ENCODE results near the gene DNTT. TPM values are rescaled to one million over a fixed set of nuclear protein-coding genes. Genes with fewer than 3 reads are reported as not detected.
A peak's percentile ranks its signal among the peaks of the same experiment; 100 is the strongest.

DNTT gene
- polyA plus RNA-seq, 1 donor (not counting 4 experiments of a cell fraction or from before 2014, with no cell fraction given): not detected

GRCh38 chr10:96266118-96266770, 38.0 kb upstream of the DNTT start:
- Histone ChIP-seq H3K4me2 (ENCODE audit: control insufficient read depth, extremely low read depth, insufficient read depth, low read depth, low read length) (no peak overlapping the region), H3K9ac (ENCODE audit: control insufficient read depth, extremely low read depth, insufficient read depth, low read length) (no peak overlapping the region), H3K79me2 (ENCODE audit: control insufficient read depth, insufficient read depth, low read length) (no peaks in the 10 kb centered on the region), H3K9me3 (ENCODE audit: control insufficient read depth, low read depth, low read length) (no peaks in the 10 kb centered on the region), H4K20me1 (ENCODE audit: control insufficient read depth, extremely low read depth, insufficient read depth, low read length) (no peaks in the 10 kb centered on the region), H2AFZ (ENCODE audit: control insufficient read depth, low read length) (no peak overlapping the region), H3K27ac (ENCODE audit: control insufficient read depth, insufficient read depth, low read length) (no peak overlapping the region), H3K4me1 (ENCODE audit: control insufficient read depth, extremely low read depth, insufficient read depth, low read length) (peaks cover 15% of the 10 kb centered on the region), H3K4me3 (ENCODE audit: control insufficient read depth in 2 of 3, extremely low read depth in 1 of 3, insufficient read depth in 2 of 3, low read depth in 1 of 3, low read length in 3 of 3) (no peak overlapping the region), H3K9me1 (ENCODE audit: control insufficient read depth, extremely low read depth, insufficient read depth, low read length) (no peaks in the 10 kb centered on the region), H3K27me3 (ENCODE audit: control insufficient read depth, extremely low read depth, insufficient read depth, low read length) (no peaks in the 10 kb centered on the region), H3K36me3 (ENCODE audit: control insufficient read depth in 2 of 2, extremely low read depth in 1 of 2, insufficient read depth in 2 of 2, low read length in 2 of 2) (no peaks in the 10 kb centered on the region)
- FAIRE-seq (no peak), DNase-seq (ENCODE audit: low read depth, low spot score) (no peak)
- TF ChIP-seq EZH2 (IDR thresholded peaks at IDR 0.05; ENCODE audit: low read length): no peak
- TF ChIP-seq, protein P1, sequence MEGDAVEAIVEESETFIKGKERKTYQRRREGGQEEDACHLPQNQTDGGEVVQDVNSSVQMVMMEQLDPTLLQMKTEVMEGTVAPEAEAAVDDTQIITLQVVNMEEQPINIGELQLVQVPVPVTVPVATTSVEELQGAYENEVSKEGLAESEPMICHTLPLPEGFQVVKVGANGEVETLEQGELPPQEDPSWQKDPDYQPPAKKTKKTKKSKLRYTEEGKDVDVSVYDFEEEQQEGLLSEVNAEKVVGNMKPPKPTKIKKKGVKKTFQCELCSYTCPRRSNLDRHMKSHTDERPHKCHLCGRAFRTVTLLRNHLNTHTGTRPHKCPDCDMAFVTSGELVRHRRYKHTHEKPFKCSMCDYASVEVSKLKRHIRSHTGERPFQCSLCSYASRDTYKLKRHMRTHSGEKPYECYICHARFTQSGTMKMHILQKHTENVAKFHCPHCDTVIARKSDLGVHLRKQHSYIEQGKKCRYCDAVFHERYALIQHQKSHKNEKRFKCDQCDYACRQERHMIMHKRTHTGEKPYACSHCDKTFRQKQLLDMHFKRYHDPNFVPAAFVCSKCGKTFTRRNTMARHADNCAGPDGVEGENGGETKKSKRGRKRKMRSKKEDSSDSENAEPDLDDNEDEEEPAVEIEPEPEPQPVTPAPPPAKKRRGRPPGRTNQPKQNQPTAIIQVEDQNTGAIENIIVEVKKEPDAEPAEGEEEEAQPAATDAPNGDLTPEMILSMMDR (optimal IDR thresholded peaks at IDR 0.05 in 1 of 3, IDR thresholded peaks at IDR 0.05 in 1 of 3, conservative IDR thresholded peaks at IDR 0.05 in 1 of 3; ENCODE audit: extremely low read depth in 1 of 3, insufficient read depth in 2 of 3, low read length in 3 of 3): no peak
- dilution Hi-C loops (cut with MboI; ENCODE audit: extremely low pct_ligation_motif_present, low sequenced_read_pairs): no loop called here

GRCh38 chr10:96267234-96267705, 37.0 kb upstream of the DNTT start:
- Histone ChIP-seq H3K4me3 (ENCODE audit: control insufficient read depth in 2 of 3, extremely low read depth in 1 of 3, insufficient read depth in 2 of 3, low read depth in 1 of 3, low read length in 3 of 3) (no peak overlapping the region), H2AFZ (ENCODE audit: control insufficient read depth, low read length) (no peak overlapping the region), H3K4me1 (ENCODE audit: control insufficient read depth, extremely low read depth, insufficient read depth, low read length) (peaks cover 24% of the 10 kb centered on the region), H3K9me1 (ENCODE audit: control insufficient read depth, extremely low read depth, insufficient read depth, low read length) (no peaks in the 10 kb centered on the region), H3K27me3 (ENCODE audit: control insufficient read depth, extremely low read depth, insufficient read depth, low read length) (no peaks in the 10 kb centered on the region), H3K79me2 (ENCODE audit: control insufficient read depth, insufficient read depth, low read length) (no peaks in the 10 kb centered on the region), H3K9ac (ENCODE audit: control insufficient read depth, extremely low read depth, insufficient read depth, low read length) (no peak overlapping the region), H3K4me2 (ENCODE audit: control insufficient read depth, extremely low read depth, insufficient read depth, low read depth, low read length) (peak overlapping the region; percentile 30), H3K27ac (ENCODE audit: control insufficient read depth, insufficient read depth, low read length) (no peak overlapping the region), H4K20me1 (ENCODE audit: control insufficient read depth, extremely low read depth, insufficient read depth, low read length) (no peaks in the 10 kb centered on the region), H3K36me3 (ENCODE audit: control insufficient read depth in 2 of 2, extremely low read depth in 1 of 2, insufficient read depth in 2 of 2, low read length in 2 of 2) (no peaks in the 10 kb centered on the region), H3K9me3 (ENCODE audit: control insufficient read depth, low read depth, low read length) (no peaks in the 10 kb centered on the region)
- dilution Hi-C loops (cut with MboI; ENCODE audit: extremely low pct_ligation_motif_present, low sequenced_read_pairs): no loop called here
- DNase-seq (ENCODE audit: low read depth, low spot score) (no peak), FAIRE-seq (peak; percentile 36)
- no peak for TF ChIP-seq EZH2 (IDR thresholded peaks at IDR 0.05; ENCODE audit: low read length)
- TF ChIP-seq, protein P1 (optimal IDR thresholded peaks at IDR 0.05 in 1 of 3, IDR thresholded peaks at IDR 0.05 in 1 of 3, conservative IDR thresholded peaks at IDR 0.05 in 1 of 3; ENCODE audit: extremely low read depth in 1 of 3, insufficient read depth in 2 of 3, low read length in 3 of 3): no peak
